ENCODE data around the gene KRT17.

GRCh38 chr17:41620583-41621434, 3.6 kb downstream of the KRT17 start:
- no peak for TF ChIP-seq USF1 (CRISPR knock-in tag; IDR thresholded peaks at IDR 0.05)
- no peak for TF ChIP-seq POLR2AphosphoS5 (IDR thresholded peaks at IDR 0.05; ENCODE audit: control insufficient read depth, insufficient read depth, low read depth, low read length)
- no peak for TF ChIP-seq SP1 (CRISPR knock-in tag; IDR thresholded peaks at IDR 0.05)
- no peak for TF ChIP-seq C11orf30 (IDR thresholded peaks at IDR 0.05; ENCODE audit: low read depth)
- no peak for TF ChIP-seq NFE2L1 (tag; IDR thresholded peaks at IDR 0.05; ENCODE audit: borderline replicate concordance, low read depth)
- TF ChIP-seq POLR2A (conservative IDR thresholded peaks at IDR 0.05), result no peak
- TF ChIP-seq IRF1 (CRISPR knock-in tag; IDR thresholded peaks at IDR 0.05; ENCODE audit: borderline replicate concordance), result no peak
- TF ChIP-seq VEZF1 (CRISPR knock-in tag; IDR thresholded peaks at IDR 0.05), result no peak
